ENCODE data around the gene NKX1-1.
"Not testable (repeated sequence)": the region's sequence is repeated elsewhere in the genome, so short reads cannot be mapped to it uniquely, and the experiment has no call there.

DNA sequence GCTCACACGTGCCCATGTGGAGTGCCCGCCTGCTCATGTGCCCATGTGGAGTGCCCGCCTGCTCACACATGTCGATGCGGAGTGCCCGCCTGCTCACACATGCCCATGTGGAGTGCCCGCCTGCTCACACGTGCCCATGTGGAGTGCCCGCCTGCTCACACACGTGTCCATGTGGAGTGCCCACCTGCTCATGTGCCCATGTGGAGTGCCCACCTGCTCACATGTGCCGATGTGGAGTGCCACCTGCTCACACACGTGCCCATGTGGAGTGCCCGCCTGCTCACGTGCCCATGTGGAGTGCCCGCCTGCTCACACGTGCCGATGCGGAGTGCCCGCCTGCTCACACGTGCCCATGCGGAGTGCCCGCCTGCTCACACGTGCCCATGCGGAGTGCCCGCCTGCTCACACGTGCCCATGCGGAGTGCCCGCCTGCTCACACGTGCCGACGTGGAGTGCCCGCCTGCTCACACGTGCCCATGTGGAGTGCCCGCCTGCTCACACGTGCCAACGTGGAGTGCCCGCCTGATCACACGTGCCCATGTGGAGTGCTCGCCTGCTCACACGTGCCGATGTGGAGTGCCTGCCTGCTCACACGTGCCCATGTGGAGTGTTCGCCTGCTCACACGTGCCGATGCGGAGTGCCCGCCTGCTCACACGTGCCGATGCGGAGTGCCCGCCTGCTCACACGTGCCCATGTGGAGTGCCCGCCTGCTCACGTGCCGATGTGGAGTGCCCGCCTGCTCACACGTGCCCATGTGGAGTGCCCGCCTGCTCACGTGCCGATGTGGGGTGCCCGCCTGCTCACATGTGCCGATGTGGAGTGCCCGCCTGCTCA lies 11.5 kb downstream of the NKX1-1 start:
- TF ChIP-seq, protein P1, sequence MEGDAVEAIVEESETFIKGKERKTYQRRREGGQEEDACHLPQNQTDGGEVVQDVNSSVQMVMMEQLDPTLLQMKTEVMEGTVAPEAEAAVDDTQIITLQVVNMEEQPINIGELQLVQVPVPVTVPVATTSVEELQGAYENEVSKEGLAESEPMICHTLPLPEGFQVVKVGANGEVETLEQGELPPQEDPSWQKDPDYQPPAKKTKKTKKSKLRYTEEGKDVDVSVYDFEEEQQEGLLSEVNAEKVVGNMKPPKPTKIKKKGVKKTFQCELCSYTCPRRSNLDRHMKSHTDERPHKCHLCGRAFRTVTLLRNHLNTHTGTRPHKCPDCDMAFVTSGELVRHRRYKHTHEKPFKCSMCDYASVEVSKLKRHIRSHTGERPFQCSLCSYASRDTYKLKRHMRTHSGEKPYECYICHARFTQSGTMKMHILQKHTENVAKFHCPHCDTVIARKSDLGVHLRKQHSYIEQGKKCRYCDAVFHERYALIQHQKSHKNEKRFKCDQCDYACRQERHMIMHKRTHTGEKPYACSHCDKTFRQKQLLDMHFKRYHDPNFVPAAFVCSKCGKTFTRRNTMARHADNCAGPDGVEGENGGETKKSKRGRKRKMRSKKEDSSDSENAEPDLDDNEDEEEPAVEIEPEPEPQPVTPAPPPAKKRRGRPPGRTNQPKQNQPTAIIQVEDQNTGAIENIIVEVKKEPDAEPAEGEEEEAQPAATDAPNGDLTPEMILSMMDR (optimal IDR thresholded peaks at IDR 0.05 in 1 of 3, IDR thresholded peaks at IDR 0.05 in 1 of 3, conservative IDR thresholded peaks at IDR 0.05 in 1 of 3; ENCODE audit: extremely low read depth in 1 of 3, insufficient read depth in 2 of 3, low read length in 3 of 3): not testable (repeated sequence)
- TF ChIP-seq EZH2 (IDR thresholded peaks at IDR 0.05; ENCODE audit: low read length): not testable (repeated sequence)
